Measurements from ENCODE around the gene SMARCB1.

DNA sequence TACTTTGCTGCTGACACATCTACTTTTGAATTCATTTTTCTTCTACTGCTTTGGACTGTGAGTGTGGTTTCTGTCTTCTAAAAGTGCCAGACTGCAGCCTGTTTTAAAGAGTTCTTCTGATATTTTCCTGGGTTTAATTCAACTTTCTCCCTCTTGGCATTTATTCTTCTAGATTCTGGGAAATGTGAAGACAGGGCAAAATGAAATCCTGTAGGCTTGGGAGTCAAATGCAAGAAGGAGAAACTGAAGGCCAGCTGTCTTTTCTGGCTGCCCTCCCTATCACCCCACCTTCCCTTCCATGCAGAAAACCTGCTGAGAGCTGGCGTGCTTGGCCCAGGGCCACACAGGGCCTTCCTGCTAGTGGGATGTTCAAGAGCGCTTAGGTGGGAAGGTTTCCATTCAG, 43.5 kb upstream of the SMARCB1 start:
- no peak for TF ChIP-seq POLR2A (IDR thresholded peaks at IDR 0.05)
- TF ChIP-seq, protein P1, sequence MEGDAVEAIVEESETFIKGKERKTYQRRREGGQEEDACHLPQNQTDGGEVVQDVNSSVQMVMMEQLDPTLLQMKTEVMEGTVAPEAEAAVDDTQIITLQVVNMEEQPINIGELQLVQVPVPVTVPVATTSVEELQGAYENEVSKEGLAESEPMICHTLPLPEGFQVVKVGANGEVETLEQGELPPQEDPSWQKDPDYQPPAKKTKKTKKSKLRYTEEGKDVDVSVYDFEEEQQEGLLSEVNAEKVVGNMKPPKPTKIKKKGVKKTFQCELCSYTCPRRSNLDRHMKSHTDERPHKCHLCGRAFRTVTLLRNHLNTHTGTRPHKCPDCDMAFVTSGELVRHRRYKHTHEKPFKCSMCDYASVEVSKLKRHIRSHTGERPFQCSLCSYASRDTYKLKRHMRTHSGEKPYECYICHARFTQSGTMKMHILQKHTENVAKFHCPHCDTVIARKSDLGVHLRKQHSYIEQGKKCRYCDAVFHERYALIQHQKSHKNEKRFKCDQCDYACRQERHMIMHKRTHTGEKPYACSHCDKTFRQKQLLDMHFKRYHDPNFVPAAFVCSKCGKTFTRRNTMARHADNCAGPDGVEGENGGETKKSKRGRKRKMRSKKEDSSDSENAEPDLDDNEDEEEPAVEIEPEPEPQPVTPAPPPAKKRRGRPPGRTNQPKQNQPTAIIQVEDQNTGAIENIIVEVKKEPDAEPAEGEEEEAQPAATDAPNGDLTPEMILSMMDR (IDR thresholded peaks at IDR 0.05) = no peak
